ENCODE data around the gene AHDC1.

AHDC1 gene

DNA sequence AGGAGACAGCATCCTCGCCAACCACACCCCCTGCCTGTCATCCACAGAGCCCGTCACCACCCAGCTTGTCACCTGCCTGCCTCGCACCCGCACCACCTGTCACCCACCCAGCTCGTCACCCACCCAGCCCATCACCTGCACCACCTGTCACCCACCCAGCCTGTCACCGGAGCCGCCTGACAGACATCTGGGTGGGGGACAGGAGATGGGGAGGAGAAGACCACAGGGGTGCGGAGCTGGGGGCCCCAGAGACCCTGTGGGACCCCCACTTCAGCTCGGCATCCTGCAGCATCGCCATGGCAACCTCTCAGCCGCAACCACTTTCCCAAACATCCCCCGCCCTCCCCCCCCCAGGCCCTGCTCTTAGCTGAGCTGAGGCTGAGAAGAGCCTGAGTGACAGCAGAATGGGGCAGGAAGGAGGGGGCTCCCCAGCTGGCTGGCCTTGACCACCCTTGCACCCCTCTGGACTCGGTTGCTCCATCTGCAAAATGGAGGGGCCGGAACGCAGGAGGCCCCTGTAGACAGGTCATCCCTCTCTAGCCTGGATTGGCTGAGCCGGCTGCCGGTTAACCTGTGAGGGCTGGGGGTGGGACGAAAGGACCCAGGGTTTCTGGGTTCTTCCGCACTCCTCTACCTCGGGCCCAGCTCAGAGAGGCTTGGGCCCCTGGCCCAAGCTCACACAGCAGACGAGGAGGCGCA is 11.6 kb downstream of the AHDC1 start:
- Histone ChIP-seq H3K4me1 (ENCODE audit: low read length) (no peaks in the 10 kb centered on the region), H3K9ac (ENCODE audit: low read length) (no peak overlapping the region), H3F3A (ENCODE audit: insufficient read depth, low read length) (no peaks in the 10 kb centered on the region), H4K20me1 (ENCODE audit: insufficient read depth, low read length) (no peaks in the 10 kb centered on the region), H3K36me3 (replicated peaks; ENCODE audit: insufficient read depth, low read length) (no peaks in the 10 kb centered on the region), H3K4me3 (ENCODE audit: low read length) (no peak overlapping the region), H3K27me3 (replicated peaks; ENCODE audit: insufficient read depth, low read length) (no peaks in the 10 kb centered on the region), H2AFZ (ENCODE audit: low read length) (no peak overlapping the region), H3K79me2 (ENCODE audit: low read length) (no peaks in the 10 kb centered on the region), H3K9me3 (replicated peaks; ENCODE audit: insufficient read depth, low read length) (no peaks in the 10 kb centered on the region), H3K9me2 (replicated peaks; ENCODE audit: insufficient read depth, low read length) (no peaks in the 10 kb centered on the region), H3K27ac (ENCODE audit: low read length) (no peak overlapping the region), H3K4me2 (ENCODE audit: low read depth, low read length) (no peak overlapping the region)
- DNase-seq, result no peak
- no peak for TF ChIP-seq EZH2 (optimal IDR thresholded peaks at IDR 0.05; ENCODE audit: low read depth, low read length)
- no peak for TF ChIP-seq EZH2phosphoT487 (IDR thresholded peaks at IDR 0.05; ENCODE audit: low read length)
- no peak for TF ChIP-seq CTCF (IDR thresholded peaks at IDR 0.05; ENCODE audit: low read length)

GRCh38 chr1:27591622-27592021 is 12.3 kb downstream of the AHDC1 start:
- H3K4me1 ChIP-seq (ENCODE audit: low read length), result no peaks in the 10 kb centered on the region
- no peaks in the 10 kb centered on the region for H3F3A ChIP-seq (ENCODE audit: insufficient read depth, low read length)
- no peak overlapping the region for H3K4me3 ChIP-seq (ENCODE audit: low read length)
- H3K9me2 ChIP-seq (replicated peaks; ENCODE audit: insufficient read depth, low read length), result no peaks in the 10 kb centered on the region
- H3K27me3 ChIP-seq (replicated peaks; ENCODE audit: insufficient read depth, low read length), result no peaks in the 10 kb centered on the region
- no peaks in the 10 kb centered on the region for H3K36me3 ChIP-seq (replicated peaks; ENCODE audit: insufficient read depth, low read length)
- H2AFZ ChIP-seq (ENCODE audit: low read length), result no peak overlapping the region
- H3K79me2 ChIP-seq (ENCODE audit: low read length), result no peaks in the 10 kb centered on the region
- no peaks in the 10 kb centered on the region for H3K9me3 ChIP-seq (replicated peaks; ENCODE audit: insufficient read depth, low read length)
- no peak overlapping the region for H3K27ac ChIP-seq (ENCODE audit: low read length)
- DNase-seq, result no peak
- no peak for TF ChIP-seq CTCF (IDR thresholded peaks at IDR 0.05; ENCODE audit: low read length)
- no peak for TF ChIP-seq EZH2 (optimal IDR thresholded peaks at IDR 0.05; ENCODE audit: low read depth, low read length)
- TF ChIP-seq EZH2phosphoT487 (IDR thresholded peaks at IDR 0.05; ENCODE audit: low read length), result no peak
- no peak overlapping the region for H3K4me2 ChIP-seq (ENCODE audit: low read depth, low read length)
- H4K20me1 ChIP-seq (ENCODE audit: insufficient read depth, low read length), result no peaks in the 10 kb centered on the region
- no peak overlapping the region for H3K9ac ChIP-seq (ENCODE audit: low read length)

- no peaks in the 10 kb centered on the region for H3K27me3 ChIP-seq (replicated peaks; ENCODE audit: insufficient read depth, low read length)
- H3F3A ChIP-seq (ENCODE audit: insufficient read depth, low read length), result no peaks in the 10 kb centered on the region
- H2AFZ ChIP-seq (ENCODE audit: low read length), result no peak overlapping the region
- no peak overlapping the region for H3K27ac ChIP-seq (ENCODE audit: low read length)
- no peak overlapping the region for H3K9ac ChIP-seq (ENCODE audit: low read length)
- DNase-seq, result no peak
- no peaks in the 10 kb centered on the region for H4K20me1 ChIP-seq (ENCODE audit: insufficient read depth, low read length)
- TF ChIP-seq CTCF (IDR thresholded peaks at IDR 0.05; ENCODE audit: low read length) (no peak), EZH2 (optimal IDR thresholded peaks at IDR 0.05; ENCODE audit: low read depth, low read length) (no peak), EZH2phosphoT487 (IDR thresholded peaks at IDR 0.05; ENCODE audit: low read length) (no peak)
- H3K79me2 ChIP-seq (ENCODE audit: low read length), result no peaks in the 10 kb centered on the region
- H3K36me3 ChIP-seq (replicated peaks; ENCODE audit: insufficient read depth, low read length), result no peaks in the 10 kb centered on the region
- no peaks in the 10 kb centered on the region for H3K9me2 ChIP-seq (replicated peaks; ENCODE audit: insufficient read depth, low read length)
- H3K4me1 ChIP-seq (ENCODE audit: low read length), result no peaks in the 10 kb centered on the region
- no peak overlapping the region for H3K4me2 ChIP-seq (ENCODE audit: low read depth, low read length)
- no peaks in the 10 kb centered on the region for H3K9me3 ChIP-seq (replicated peaks; ENCODE audit: insufficient read depth, low read length)
- H3K4me3 ChIP-seq (ENCODE audit: low read length), result no peak overlapping the region
Measured at GRCh38 chr1:27590917-27591508, 12.9 kb downstream of the AHDC1 start.

Data from MM.1S (cell line).